ENCODE results near the gene CHMP5.

Gene CHMP5

DNA sequence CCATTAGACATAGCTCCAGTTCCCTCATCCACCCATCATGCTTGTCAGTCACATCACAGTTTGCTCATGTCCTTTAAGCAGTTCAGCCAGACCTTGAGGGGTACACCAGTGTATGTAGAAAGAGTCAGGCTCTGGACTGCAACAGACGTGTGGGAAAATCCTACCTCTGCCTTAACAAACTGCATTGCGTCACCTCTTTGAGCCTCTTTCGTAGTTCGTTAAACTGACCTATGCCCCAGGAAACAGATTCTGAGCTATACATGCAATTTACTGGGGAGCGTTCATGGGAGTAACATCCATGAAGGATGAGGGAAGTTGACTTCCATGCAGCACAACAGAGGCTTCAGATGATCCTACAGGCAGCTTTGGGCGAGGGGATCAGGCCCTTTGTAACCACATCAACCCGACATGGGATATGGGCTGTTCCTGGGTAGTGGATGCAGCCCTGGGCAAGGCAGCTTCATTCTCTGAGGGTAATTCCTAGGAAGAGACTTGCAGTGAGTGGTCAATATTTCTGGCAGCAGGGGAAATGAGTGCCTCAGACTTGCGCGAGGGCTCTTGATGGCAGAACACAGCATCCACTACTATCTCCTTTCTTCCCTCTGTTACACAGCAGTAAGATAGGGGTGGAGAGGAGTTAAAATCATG lies 20.6 kb upstream of the CHMP5 start:
- DNase-seq, result no peak

DNA sequence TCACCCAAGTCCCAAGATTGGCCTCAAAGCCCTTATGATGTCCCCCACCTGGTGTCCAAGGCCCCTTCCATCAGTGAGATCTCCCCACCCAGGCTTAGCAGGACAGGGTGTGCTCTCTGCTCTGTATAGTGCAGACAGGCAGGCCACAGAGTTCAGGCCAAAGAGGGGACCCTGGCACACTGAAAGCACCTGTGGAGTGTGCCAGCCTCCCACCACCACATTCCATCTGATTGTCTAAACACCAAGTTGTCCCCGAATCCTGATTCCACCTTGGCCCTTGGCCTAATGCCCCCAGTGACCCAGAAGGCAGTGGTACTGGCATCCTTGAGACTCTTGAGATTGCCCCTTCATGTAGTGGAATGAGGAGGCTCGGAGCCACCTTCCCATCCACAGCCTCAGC lies 19.5 kb upstream of the CHMP5 start:
- DNase-seq, result no peak

DNA sequence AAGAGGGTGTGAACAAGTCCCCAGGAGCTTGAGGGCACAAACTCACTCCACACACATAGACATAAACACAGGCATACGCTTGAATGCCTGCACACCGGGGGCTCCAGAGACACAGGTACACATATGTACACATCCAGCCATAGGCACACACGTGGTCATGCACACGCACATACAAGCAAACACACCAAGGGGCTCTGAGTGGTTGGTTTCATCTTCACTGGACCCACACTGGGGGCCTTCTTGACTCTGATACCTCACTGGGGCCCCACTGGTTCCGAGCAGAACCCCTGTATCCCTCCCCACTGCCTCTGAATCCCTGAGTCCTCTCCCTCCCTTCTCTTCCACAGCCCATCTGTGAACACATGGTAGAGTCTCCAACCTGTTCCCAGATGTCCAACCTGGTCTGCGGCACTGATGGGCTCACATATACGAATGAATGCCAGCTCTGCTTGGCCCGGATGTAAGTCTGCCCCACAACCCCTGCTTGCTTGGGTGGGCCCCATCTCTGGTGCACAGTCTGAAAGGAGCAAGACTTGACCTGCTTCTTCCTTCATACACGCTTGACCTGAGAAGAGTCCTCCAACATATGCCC lies 18.5 kb upstream of the CHMP5 start:
- no peak for DNase-seq

DNA sequence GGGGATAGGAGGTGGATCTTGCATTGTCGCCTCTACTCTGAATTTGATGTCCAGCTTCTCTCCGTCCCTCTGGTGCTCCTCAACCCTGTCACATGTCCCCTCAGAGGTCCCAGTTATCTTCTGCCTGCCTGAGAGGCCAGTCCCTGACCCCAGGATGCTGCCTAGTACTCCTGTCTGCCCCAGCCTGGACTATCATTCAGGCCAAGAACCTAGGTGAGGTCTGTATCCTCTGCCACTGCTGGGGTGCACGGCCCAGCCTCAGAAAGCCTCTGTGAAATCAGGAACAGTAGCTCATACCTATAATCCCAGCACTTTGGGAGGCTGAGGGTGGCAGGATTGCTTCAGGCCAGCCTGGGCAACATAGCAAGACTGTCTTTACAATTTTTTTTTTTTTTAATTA lies 16.2 kb upstream of the CHMP5 start:
- DNase-seq, result no peak

DNA sequence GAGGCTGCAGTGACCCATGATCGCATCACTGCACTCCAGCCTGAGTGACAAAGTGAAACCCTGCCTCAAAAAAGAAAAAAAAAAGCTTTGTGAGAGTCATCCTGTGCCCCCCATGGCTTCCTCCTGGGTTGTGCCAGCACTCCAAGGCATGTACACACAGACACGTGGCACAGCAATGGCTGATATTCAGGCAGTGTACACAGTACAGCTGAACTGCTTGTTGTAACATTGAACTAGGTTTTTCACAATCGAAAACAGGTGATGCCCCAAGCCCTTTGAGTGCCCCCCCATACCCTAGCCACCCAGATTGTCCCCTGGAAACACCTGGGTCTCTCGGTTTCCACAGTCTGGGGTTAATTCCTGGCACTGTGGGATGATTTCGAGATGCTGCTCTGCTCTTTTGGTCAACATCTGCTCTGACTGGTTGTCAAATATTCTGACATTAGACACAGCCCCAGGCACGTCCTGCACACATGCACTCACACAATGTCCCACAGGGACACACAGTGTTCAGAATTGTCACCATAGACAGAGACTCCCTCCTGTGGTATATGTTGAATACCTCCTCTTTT lies 15.7 kb upstream of the CHMP5 start:
- no peak for DNase-seq

DNA sequence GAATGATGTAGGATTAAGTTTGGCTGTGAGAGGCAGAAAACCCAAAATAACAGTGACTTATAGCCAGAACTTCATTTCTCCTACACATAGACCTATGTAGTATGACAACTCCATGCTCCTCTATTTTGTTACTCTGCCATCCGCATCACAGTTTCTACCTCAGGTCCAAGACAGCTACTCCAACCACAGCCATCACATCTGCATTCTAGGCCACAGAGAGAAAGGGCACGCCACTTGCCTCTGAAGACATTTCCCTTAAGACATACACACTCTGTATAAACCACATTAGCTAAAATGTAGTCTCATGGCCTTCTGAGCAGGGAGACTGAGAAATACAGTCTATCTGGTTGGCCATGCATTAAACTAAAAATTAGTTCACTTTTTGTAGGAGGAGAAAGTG lies 14.9 kb upstream of the CHMP5 start:
- DNase-seq, result no peak

DNA sequence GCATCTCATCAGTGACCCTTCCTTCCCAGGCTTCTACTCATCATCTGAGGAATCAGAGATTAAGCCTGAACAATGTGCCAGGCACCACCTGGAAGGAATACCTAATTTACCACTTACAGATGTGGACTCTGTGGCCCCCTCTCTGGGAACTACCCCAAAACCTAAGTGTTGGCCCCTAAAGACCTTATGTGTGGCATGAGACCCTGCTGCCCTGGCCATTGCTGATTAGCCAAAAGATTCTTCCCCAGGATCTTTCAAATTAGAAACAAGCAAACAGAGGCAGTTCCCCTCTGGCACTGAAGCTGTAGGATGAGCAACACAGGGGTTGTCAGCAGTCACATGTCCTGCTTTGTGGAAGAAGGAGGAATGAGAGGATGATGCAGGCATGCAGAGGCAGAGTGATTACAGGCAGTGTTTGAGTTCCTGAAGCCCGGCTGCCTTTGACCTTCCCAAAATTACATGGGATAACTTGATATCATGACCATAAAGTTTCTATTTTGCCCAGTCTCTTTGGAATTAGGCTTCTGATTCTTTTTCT lies 14.3 kb upstream of the CHMP5 start:
- DNase-seq, result no peak

DNA sequence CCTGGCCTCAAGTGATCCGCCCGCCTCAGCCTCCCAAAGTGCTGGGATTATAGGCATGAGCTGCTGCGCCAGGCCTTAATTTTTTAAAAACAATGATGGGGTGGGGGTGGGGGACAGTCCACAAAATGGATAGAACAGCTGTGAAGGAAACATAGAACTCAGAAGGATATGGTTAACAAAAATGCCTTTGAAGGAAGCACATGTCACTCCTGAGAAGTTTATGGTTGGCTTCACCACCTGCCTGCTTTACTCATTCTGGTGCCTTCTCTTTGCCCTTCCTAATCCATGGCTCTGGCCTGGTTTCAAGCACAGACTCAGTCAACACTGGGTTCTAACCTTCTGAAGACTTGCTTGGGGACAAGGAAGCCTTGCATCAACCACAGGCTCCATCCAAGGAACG lies 10.6 kb upstream of the CHMP5 start:
- no peak for DNase-seq

DNA sequence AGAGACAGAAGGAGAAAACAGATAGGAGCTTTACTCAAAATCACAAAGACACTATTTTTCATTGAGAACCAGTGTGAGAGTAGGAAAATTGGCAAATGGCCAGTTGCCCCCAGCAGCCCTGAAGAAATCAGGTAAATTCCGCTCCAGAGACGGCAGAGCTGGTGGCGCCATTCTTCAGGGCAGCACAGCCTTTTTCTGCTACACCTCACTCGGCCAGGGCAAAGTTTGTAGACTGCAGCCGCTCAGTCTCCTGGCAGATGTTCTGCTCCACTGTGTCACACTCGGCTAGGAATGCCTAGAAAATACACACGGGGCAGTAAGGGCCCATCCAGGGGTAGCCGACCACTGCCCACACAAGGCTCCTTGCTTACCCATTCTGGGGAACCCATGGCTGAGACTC lies 9.8 kb upstream of the CHMP5 start:
- no peak for DNase-seq

DNA sequence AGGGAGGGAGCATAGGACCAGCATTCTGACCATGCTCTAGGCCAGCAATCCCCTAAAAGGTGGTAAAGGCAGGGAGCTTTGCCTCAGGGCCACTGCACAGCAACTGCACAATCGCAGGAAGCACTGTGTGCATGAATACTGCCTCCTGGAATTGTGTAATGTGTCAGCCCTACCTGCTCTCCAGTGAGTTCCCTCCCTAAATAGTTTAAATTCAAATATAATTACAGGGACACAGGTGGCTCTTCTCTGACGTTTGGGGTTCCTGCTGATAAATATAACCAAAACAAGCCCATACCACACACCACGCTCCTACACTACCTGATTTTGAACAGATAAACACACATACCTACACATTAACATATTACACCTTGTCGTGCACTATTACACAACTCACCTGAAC lies 9.4 kb upstream of the CHMP5 start:
- DNase-seq, result no peak

DNA sequence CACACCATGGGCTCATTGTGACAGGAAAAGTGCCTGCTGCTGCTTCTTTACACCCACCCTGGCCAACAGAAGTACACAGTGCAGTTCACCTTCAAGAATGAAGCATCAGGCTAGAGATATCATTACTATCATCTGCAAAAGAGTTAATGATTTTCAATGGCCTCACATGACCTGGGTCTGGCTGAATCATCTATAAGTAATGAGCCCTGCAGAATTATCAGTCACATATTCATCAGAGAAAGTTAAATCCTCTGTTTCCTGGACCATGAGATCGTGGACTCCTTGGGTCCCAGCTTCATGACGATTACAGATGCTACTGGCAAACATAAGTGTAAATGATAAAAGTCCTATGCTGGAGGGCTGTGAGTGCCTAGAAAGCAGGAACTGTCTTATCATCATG lies 8.6 kb upstream of the CHMP5 start:
- DNase-seq, result no peak

DNA sequence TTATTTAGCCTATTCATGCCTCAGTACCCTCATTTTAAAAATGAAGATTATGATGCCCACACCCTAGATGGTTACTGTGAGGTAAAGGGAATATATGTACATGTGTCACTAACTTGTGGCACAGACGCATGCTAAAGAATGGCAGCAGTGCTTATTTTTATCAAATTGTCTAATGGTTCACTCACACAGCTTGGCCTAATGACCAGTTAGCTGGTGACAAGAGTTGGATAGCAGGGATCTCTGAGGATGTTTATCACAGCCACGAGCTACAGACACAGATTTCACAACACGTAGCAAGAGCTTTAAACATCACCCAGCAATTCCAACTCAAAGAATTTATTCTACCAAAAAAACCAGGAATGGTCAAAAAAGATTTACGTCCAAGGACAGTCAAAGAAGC lies 7.6 kb upstream of the CHMP5 start:
- DNase-seq, result no peak

DNA sequence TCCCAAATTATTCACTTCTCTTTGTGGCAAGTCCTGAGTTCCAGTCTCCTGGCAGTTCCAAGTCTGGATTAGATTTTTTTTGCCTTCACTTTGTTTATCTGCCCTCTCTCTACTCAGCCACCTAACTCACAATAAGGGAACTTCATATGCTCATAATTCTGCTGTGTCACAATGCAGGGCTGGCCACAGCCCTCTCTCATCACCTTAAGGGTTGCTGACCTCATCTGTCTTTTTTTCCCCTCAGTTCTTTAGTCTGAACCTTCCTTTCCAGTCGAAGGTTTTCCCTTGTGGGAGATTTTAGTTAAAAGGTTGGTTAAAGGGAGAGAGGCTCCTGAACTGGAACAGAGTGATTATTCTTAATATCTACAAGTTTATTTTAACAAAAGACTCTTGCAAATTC lies 4.5 kb upstream of the CHMP5 start:
- peak; percentile 35 for DNase-seq

DNA sequence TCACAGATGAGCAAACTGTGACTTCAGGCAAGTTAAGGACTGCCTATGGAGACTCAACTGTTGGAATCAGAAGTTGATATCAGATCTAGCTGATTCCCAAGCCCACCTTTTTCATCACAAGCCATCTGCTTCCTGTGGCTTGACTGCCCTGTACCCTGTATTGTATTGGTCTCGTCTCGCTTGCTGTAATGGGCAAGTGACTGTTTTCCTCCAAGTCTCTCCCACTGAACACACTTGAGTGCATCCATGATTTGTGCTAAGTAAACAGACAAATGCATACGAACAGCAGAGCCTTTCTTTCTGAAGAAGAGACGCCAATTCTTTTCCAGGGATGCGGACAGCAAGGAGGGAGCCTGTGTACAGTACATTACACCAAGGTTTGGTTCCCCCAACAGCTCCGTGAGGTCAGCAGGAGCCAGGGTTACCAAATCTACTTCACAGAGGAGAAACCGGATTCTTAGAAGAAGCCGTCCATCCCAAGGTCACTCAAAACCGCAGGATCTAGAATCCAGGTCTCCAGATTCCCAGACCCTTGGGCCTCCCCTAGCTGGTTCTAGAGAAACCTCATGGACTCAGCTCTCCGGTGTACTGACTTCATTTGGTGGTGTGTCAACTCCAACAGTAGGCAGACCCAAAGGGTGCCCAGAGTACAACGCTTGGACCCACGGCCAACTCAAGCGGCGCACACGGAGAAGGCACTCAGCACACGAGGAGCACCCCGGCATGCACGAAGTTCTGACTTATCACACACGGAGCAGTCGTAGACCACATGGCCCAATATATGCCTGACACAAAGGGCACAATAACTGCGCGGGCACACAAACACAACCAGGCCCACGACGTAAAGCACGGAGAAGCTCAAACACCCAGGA lies 1.5 kb upstream of the CHMP5 start:
- peak; percentile 70 for DNase-seq

DNA sequence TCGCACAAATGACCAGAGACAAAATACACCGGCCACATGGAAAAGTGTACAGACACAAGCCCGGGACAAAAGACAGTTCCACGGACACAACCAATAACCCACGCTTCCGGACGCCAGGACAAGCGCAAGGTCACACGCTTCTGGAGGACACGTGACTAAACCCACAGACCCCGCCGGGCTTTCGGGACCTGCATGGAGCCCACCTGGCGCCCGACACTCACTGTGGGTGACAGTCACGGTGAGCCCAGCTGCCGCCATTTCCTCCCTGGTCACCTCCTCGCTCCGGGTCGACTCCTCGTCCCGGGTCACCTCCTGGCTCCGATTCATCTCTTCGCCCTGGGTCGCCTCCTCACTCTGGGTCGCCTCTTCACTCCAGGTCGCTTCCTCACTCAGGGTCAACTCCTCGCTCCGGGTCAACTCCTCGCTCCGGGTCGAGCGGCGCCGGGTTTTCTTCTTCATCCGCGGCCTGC lies 811 bp upstream of the CHMP5 start:
- DNase-seq, result peak; percentile 59

DNA sequence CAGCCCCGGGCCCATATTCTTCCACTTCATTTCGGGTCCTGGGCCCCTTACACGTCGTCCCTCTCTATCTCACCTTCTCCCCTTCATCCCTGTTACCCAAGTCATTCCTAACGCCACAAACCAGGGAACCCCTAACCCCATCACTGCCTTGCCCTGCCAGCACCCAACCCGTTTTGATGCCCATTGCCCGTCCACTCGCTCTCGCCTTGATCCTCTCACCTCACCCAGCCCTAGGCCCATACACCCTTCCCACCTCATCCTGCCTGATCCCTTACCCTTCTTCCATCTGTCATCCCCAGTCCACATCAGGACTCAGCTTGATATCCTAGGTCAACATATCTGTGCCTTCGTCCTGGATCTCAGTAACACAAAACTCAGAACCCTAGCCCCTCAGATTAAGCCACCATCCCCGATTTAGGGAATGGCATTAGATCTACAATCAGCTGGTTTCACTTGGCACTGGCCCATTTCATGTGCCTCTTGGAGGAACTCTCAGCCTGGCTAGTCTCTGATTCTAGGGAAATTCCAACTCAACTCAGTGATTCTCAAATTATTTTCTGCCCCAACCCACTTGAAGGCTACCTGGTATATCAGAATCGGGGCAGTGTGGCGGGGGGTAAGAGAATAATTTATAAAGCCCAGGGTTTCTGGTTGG lies 489 bp downstream of the CHMP5 start:
- no peak for DNase-seq

DNA sequence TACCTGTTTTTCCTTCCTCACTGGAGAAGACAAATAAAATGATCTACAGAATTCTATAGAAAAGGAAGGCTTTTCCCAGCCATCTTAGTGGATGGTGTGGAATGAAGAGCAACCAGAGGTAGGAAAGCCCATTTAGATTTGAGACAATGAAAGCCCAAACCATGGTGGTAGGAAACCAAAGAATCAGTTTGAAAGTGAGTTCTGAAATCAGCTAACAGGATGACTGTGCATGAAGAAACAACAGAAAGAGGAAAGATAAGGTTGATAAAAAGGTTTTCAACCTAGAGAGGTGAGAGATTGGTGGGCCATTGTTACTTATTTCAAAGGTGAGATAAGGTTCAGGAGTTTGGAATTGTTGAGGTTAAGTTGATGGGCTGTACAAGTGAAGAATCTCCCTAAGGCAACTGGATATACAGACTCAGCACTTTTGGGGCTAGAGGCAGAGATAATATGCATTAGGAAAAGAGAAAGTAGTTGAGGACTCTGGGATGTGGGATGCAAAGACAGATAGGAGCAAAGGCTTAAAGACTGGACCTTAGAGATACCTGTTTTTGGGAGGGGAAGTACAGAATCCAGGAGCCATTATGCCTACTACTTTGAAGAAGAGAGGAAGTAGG lies 2.4 kb downstream of the CHMP5 start:
- peak; percentile 16 for DNase-seq

DNA sequence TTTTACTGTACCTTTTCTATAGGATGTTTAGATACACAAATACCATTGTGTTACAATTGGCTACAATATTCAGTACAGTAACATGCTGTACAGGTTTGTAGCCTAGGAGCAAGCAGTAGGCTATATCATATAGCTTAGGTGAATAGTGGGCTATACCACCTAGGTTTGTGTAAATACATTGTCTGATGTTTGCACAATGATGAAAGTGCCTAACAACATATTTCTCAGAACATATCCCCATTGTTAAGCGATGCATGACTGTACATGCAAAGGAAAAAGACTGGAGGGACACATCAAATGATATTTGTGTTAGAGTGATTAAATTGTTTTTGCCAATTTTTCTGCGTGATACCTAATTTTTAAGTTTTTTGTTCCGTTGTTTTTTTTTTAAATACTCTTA lies 5.3 kb downstream of the CHMP5 start:
- no peak for DNase-seq

DNA sequence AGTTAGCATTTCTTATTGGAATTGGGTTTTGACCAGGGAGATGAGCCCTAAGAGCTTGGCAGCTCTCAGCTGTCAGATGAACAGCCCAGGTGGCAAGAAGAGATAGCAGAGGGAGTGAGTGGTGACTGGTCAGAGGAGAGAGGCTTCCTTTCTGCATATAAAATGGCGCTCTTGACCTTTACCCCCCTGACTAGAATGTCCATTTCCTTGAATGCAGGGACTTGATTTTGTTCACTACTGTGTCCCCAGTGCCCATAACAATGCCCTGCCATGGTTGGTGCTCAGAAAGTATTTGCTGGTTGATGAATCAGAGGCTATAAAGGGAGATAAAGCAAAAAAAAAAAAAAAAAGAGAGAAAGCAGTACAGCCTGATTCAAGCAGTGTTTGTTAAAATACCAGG lies 7.2 kb downstream of the CHMP5 start:
- no peak for DNase-seq

DNA sequence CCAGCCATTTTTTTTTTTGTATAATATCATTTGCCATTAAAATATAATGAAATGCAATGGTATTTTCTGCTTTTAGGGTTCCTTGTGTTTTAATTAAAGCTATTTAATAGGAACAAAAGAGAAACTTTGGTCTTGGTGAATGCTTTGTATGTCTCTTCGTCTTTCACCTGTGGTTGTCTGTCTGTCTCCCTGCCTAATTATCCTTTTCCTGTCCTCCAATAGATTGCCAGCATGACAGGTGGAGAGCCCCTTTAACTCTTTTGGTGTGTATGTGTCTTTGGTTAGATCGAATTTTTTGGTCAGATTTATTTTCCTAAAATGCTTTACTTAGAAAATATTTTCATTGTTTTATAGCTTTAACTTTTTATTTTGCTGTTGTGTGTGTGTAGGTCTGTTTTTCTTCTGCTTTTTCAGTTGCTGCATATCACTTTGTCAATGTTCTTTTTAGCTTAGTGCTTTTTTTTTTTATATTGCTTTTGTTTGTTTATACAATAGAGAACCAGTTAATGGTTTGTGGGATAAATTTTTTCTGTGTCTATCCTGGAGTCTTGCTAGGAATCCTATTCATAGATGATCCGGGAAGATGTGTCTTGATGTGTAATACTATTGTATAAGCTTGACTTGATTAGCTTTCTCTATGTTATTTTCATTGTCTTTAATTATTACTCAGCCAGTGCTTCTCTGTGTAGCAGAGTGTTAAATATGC lies 8.6 kb downstream of the CHMP5 start:
- no peak for DNase-seq

DNA sequence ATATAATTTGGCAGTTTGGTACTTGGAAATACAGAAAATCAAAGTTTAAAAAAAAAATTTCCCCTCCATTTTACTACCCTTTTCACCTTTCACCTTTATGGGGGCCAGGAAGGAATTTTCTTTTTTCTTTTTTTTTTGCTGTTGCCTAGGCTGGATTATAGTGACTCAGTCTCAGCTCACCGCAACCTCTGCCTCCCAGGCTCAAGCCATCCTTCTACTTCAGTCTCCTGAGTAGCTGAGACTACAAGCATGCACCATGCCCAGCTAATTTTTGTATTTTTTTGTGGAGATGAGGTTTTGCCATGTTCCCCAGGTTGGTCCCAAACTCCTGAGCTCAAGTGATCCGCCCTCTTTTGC lies 9.1 kb downstream of the CHMP5 start:
- no peak for DNase-seq

DNA sequence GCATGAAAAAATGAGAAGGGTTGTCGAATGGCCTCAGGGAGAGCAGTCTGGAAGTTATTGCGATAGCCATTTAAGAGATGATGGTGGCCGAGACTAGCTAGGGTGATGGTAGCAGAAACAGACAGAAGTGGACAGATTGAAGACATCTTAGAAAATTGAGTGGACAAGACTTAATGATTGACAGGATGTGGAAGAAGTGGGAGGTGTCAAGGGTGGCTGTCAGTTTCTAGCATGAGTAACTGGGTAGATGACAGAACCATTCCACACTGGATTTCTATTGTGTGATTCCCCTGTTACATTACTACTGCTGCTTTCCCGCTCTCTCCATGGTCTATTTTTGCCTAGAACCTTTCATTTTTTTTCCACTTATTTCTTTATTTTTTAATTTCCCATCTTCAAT lies 12.6 kb downstream of the CHMP5 start:
- no peak for DNase-seq

Measured in OCI-M1 (cell line).